ENCODE measurements around the gene PTPRM. TPM values are rescaled to one million over a fixed set of nuclear protein-coding genes. Genes with fewer than 3 reads are reported as not detected.
A peak's percentile ranks its signal among the peaks of the same experiment; 100 is the strongest.

The PTPRM gene
- total RNA-seq, 1 experiment from 2014 or later = 45.6 TPM

- TF ChIP-seq EZH2phosphoT487 (IDR thresholded peaks at IDR 0.05; ENCODE audit: borderline replicate concordance, low read length) (no peak), EZH2 (IDR thresholded peaks at IDR 0.05; ENCODE audit: low read length, unreplicated experiment) (no peak), CTCF (conservative IDR thresholded peaks at IDR 0.05; ENCODE audit: low read depth, low read length) (no peak)
- Histone ChIP-seq H3K9me3 (ENCODE audit: low read length) (no peaks in the 10 kb centered on the region), H3K36me3 (ENCODE audit: low read depth, low read length) (no peaks in the 10 kb centered on the region), H2AFZ (ENCODE audit: low read length) (no peak overlapping the region), H3K4me1 (ENCODE audit: insufficient read depth, low read length) (0 out of 2 replicates have a peak, but pooled peaks cover 6% of the 10 kb centered on the region), H3K4me2 (ENCODE audit: low read length) (no peak overlapping the region), H3K27ac (ENCODE audit: low read length) (no peak overlapping the region), H3K79me2 (ENCODE audit: low read length) (no peaks in the 10 kb centered on the region), H3K27me3 (ENCODE audit: low read length) (no peaks in the 10 kb centered on the region), H3K4me3 (ENCODE audit: low read length) (no peak overlapping the region), H3K9ac (ENCODE audit: low read length) (no peak overlapping the region), H4K20me1 (ENCODE audit: low read length) (no peaks in the 10 kb centered on the region), H3K9me2 (replicated peaks; ENCODE audit: low read length) (no peaks in the 10 kb centered on the region), H3F3A (ENCODE audit: low read length, unreplicated experiment) (no peaks in the 10 kb centered on the region)
- intact Hi-C loops (cut with micrococcal nuclease) = loop anchor here (10.0 kb wide), 1 partner anchor 207 kb away; no protein-coding TSS in a partner anchor
- peak; percentile 20 for DNase-seq
- CTCF ChIA-PET = no interaction called here
- peak; percentile 59 for ATAC-seq
- POLR2A ChIA-PET (ENCODE audit: unreplicated experiment) = no interaction called here
- BruUV-seq (replicated peaks) = no TSS peak
Observed at GRCh38 chr18:8177330-8178016, 610.4 kb downstream of the PTPRM start.

- Histone ChIP-seq H3K4me1 (ENCODE audit: insufficient read depth, low read length) (no peaks in the 10 kb centered on the region), H3F3A (ENCODE audit: low read length, unreplicated experiment) (no peaks in the 10 kb centered on the region), H2AFZ (ENCODE audit: low read length) (no peak overlapping the region), H3K27ac (ENCODE audit: low read length) (no peak overlapping the region), H3K9ac (ENCODE audit: low read length) (no peak overlapping the region), H3K36me3 (ENCODE audit: low read depth, low read length) (no peaks in the 10 kb centered on the region), H3K27me3 (ENCODE audit: low read length) (no peaks in the 10 kb centered on the region), H3K9me2 (replicated peaks; ENCODE audit: low read length) (no peaks in the 10 kb centered on the region), H3K79me2 (ENCODE audit: low read length) (no peaks in the 10 kb centered on the region), H3K4me2 (ENCODE audit: low read length) (no peak overlapping the region), H3K9me3 (ENCODE audit: low read length) (no peaks in the 10 kb centered on the region), H3K4me3 (ENCODE audit: low read length) (no peak overlapping the region), H4K20me1 (ENCODE audit: low read length) (no peaks in the 10 kb centered on the region)
- no peak for DNase-seq
- ChIA-PET POLR2A (ENCODE audit: unreplicated experiment) (interaction anchor here (0.6 kb wide), 1 partner anchor 299 kb away, joined by 5 read pairs; no protein-coding TSS in a partner anchor), CTCF (no interaction called here)
- no TSS peak for BruUV-seq (replicated peaks)
- TF ChIP-seq EZH2phosphoT487 (IDR thresholded peaks at IDR 0.05; ENCODE audit: borderline replicate concordance, low read length) = no peak
- no peak for TF ChIP-seq EZH2 (IDR thresholded peaks at IDR 0.05; ENCODE audit: low read length, unreplicated experiment)
- no peak for ATAC-seq
- intact Hi-C loops (cut with micrococcal nuclease) = no loop called here
Observed at GRCh38 chr18:8186413-8186812, 619.3 kb downstream of the PTPRM start.

- Histone ChIP-seq H3K36me3 (ENCODE audit: low read depth, low read length) (no peaks in the 10 kb centered on the region), H4K20me1 (ENCODE audit: low read length) (no peaks in the 10 kb centered on the region), H3K9me3 (ENCODE audit: low read length) (no peaks in the 10 kb centered on the region), H3K9ac (ENCODE audit: low read length) (no peak overlapping the region), H3K27me3 (ENCODE audit: low read length) (no peaks in the 10 kb centered on the region), H3K4me2 (ENCODE audit: low read length) (no peak overlapping the region), H3F3A (ENCODE audit: low read length, unreplicated experiment) (no peaks in the 10 kb centered on the region), H3K79me2 (ENCODE audit: low read length) (no peaks in the 10 kb centered on the region), H3K4me1 (ENCODE audit: insufficient read depth, low read length) (no peaks in the 10 kb centered on the region), H2AFZ (ENCODE audit: low read length) (no peak overlapping the region), H3K27ac (ENCODE audit: low read length) (no peak overlapping the region), H3K9me2 (replicated peaks; ENCODE audit: low read length) (no peaks in the 10 kb centered on the region), H3K4me3 (ENCODE audit: low read length) (no peak overlapping the region)
- no TSS peak for BruUV-seq (replicated peaks)
- ATAC-seq (peak; percentile 15; the same call in 1 of the 2 replicates), DNase-seq (no peak)
- ChIA-PET CTCF (no interaction called here), POLR2A (ENCODE audit: unreplicated experiment) (no interaction called here)
- intact Hi-C loops (cut with micrococcal nuclease) = no loop called here
- TF ChIP-seq CTCF (conservative IDR thresholded peaks at IDR 0.05; ENCODE audit: low read depth, low read length) (no peak), EZH2phosphoT487 (IDR thresholded peaks at IDR 0.05; ENCODE audit: borderline replicate concordance, low read length) (no peak), EZH2 (IDR thresholded peaks at IDR 0.05; ENCODE audit: low read length, unreplicated experiment) (no peak)
Observed at GRCh38 chr18:8188184-8188583, 621.1 kb downstream of the PTPRM start.
